ENCODE measurements around the gene SLC29A3. TPM values are rescaled to one million over a fixed set of nuclear protein-coding genes. Genes with fewer than 3 reads are reported as not detected.

Gene SLC29A3
- polyA plus RNA-seq, 1 of the 3 experiments (the other 2 are of a cell fraction), result 3.8 TPM

DNA sequence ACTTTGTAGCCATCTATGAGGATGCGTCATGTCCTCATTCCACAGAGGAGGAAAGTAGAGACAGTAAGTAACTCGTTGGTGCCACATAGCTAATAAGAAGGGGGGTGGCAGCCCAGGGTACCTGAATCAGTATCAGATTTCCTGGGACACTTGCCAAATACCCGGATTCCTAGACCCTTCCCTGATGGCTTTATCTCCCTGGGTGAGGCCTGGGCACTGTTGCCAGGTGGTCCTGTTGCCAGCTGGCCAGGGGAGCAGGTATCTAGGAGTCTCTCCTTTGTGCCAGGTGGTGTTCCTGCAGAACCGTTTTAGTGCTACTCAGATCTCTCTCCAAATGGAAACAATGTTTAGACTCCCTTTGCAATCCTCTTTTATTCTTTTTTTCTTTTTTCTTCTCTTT lies 12.7 kb downstream of the SLC29A3 start (continued):
- TF ChIP-seq SMC3 (IDR thresholded peaks at IDR 0.05; ENCODE audit: low read depth, low read length) (no peak), RXRA (IDR thresholded peaks at IDR 0.05; ENCODE audit: borderline replicate concordance, low read depth) (no peak), NFIC (IDR thresholded peaks at IDR 0.05; ENCODE audit: borderline replicate concordance) (no peak), RFX5 (IDR thresholded peaks at IDR 0.05; ENCODE audit: low read length) (no peak), FOXM1 (IDR thresholded peaks at IDR 0.05; ENCODE audit: low read depth) (no peak), RCOR1 (IDR thresholded peaks at IDR 0.05; ENCODE audit: low read length) (no peak), NRF1 (IDR thresholded peaks at IDR 0.05; ENCODE audit: low read depth, low read length) (no peak), RAD21 (IDR thresholded peaks at IDR 0.05; ENCODE audit: low read length) (no peak)
- TF ChIP-seq, protein P1, sequence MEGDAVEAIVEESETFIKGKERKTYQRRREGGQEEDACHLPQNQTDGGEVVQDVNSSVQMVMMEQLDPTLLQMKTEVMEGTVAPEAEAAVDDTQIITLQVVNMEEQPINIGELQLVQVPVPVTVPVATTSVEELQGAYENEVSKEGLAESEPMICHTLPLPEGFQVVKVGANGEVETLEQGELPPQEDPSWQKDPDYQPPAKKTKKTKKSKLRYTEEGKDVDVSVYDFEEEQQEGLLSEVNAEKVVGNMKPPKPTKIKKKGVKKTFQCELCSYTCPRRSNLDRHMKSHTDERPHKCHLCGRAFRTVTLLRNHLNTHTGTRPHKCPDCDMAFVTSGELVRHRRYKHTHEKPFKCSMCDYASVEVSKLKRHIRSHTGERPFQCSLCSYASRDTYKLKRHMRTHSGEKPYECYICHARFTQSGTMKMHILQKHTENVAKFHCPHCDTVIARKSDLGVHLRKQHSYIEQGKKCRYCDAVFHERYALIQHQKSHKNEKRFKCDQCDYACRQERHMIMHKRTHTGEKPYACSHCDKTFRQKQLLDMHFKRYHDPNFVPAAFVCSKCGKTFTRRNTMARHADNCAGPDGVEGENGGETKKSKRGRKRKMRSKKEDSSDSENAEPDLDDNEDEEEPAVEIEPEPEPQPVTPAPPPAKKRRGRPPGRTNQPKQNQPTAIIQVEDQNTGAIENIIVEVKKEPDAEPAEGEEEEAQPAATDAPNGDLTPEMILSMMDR (IDR thresholded peaks at IDR 0.05), result no peak

DNA sequence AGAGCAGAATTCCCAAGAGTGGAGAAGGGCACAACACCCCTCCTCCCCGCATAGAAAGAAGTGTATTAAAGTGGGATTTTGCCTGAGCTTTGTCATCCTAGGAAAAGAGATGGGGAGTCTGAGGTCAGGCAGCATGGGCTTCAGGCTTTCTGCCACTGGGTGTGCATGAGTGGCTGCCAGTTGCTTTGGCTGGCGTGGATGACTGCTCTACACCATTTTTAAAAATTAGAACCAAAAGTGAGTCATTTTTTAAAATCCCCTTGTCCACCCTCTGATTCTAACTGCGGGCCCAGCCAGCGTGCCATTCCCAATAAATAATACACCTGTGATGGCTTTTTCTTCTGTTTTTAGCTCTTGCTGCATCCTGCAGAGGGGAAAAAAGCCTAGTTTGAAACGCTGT lies 13.4 kb downstream of the SLC29A3 start:
- Histone ChIP-seq H4K20me1 (ENCODE audit: insufficient read depth) (no peaks in the 10 kb centered on the region), H2AFZ (ENCODE audit: low read depth) (no peak overlapping the region), H3K27me3 (ENCODE audit: insufficient read depth) (no peaks in the 10 kb centered on the region), H3K9me2 (no peaks in the 10 kb centered on the region), H3K4me1 (ENCODE audit: control insufficient read depth in 1 of 2, insufficient read depth in 2 of 2, low read depth in 1 of 2, low read length in 1 of 2) (no peaks in the 10 kb centered on the region; a peak in 1 of 4 replicates), H3K79me2 (ENCODE audit: insufficient read depth) (no peaks in the 10 kb centered on the region), H3F3A (replicated peaks; ENCODE audit: insufficient read depth) (no peaks in the 10 kb centered on the region), H3K9ac (no peak overlapping the region), H3K9me3 (no peaks in the 10 kb centered on the region), H3K4me3 (ENCODE audit: low read depth in 2 of 2, low read length in 1 of 2) (no peak overlapping the region), H3K4me2 (no peak overlapping the region), H3K27ac (ENCODE audit: low read depth in 2 of 2, low read length in 1 of 2) (no peak overlapping the region), H3K36me3 (replicated peaks in 1 of 2; ENCODE audit: control insufficient read depth in 1 of 2, insufficient read depth in 2 of 2, low read length in 1 of 2) (peaks cover 0 to 3% of the 10 kb centered on the region in 2 experiments)
- WGBS (ENCODE audit: low lambda C conversion rate), result 90% methylated on average over 5 of the region's 5 CpGs
- no peak for DNase-seq
- ChIA-PET CTCF (interaction anchor here (0.6 to 5.0 kb wide), 5 partner anchors 13 to 277 kb away, joined by 3 to 35 read pairs (median 4); partner anchors contain the start of gene SLC29A3), POLR2A (interaction anchor here (0.7 kb wide), 1 partner anchor 37 kb away, joined by 3 read pairs; no protein-coding TSS in a partner anchor)
- no peak for TF ChIP-seq MEF2A (IDR thresholded peaks at IDR 0.05; ENCODE audit: borderline replicate concordance, low read depth)
- TF ChIP-seq RCOR1 (IDR thresholded peaks at IDR 0.05; ENCODE audit: low read length), result no peak
- TF ChIP-seq SMC3 (IDR thresholded peaks at IDR 0.05; ENCODE audit: low read depth, low read length), result no peak
- no peak for TF ChIP-seq ZBTB33 (IDR thresholded peaks at IDR 0.05; ENCODE audit: borderline replicate concordance, low read depth)
- no peak for TF ChIP-seq ELF1 (IDR thresholded peaks at IDR 0.05)
- no peak for TF ChIP-seq RFX5 (IDR thresholded peaks at IDR 0.05; ENCODE audit: low read length)
- no peak for TF ChIP-seq TCF12 (IDR thresholded peaks at IDR 0.05)
- TF ChIP-seq, protein P1 (IDR thresholded peaks at IDR 0.05), result no peak
- TF ChIP-seq TEAD4 (IDR thresholded peaks at IDR 0.05; ENCODE audit: borderline replicate concordance, insufficient read depth), result no peak
- no peak for TF ChIP-seq MXI1 (IDR thresholded peaks at IDR 0.05; ENCODE audit: low read depth, low read length)
- no peak for TF ChIP-seq FOXM1 (IDR thresholded peaks at IDR 0.05; ENCODE audit: low read depth)

Data from SK-N-SH (cell line).